CD4-positive, alpha-beta T cell treated with Interleukin-12 subunit alpha and Interleukin-12 subunit beta, for 1 hour (primary cell): Measurements from ENCODE around the gene AFAP1.

Source experiments
- DNase-seq: peaks from one replicate; pipeline ENCODE4 v3.0.0-alpha.2; 2020

AFAP1 gene

GRCh38 chr4:7887436-7887835 lies 52.2 kb downstream of the AFAP1 start:
- DNase-seq, result no peak

- no peak for DNase-seq
Measured at GRCh38 chr4:7886007-7886973, 53.4 kb downstream of the AFAP1 start.

GRCh38 chr4:7885216-7886006 lies 54.2 kb downstream of the AFAP1 start:
- DNase-seq, result no peak

- no peak for DNase-seq
Measured at GRCh38 chr4:7880683-7881082, 59.0 kb downstream of the AFAP1 start.

GRCh38 chr4:7879127-7879526 lies 60.5 kb downstream of the AFAP1 start:
- no peak for DNase-seq

GRCh38 chr4:7878323-7878722 lies 61.3 kb downstream of the AFAP1 start:
- DNase-seq, result no peak

GRCh38 chr4:7877176-7877575 lies 62.5 kb downstream of the AFAP1 start:
- no peak for DNase-seq

- peak; percentile 40 for DNase-seq
Measured at GRCh38 chr4:7876201-7876875, 63.3 kb downstream of the AFAP1 start.

GRCh38 chr4:7874838-7875237 lies 64.8 kb downstream of the AFAP1 start:
- DNase-seq, result no peak

GRCh38 chr4:7873881-7874280 lies 65.8 kb downstream of the AFAP1 start:
- DNase-seq, result no peak

GRCh38 chr4:7872264-7872771 lies 67.3 kb downstream of the AFAP1 start:
- DNase-seq, result no peak

- no peak for DNase-seq
Measured at GRCh38 chr4:7871356-7871755, 68.3 kb downstream of the AFAP1 start.

GRCh38 chr4:7868892-7869471 lies 70.7 kb downstream of the AFAP1 start:
- no peak for DNase-seq

GRCh38 chr4:7868436-7868775 lies 71.3 kb downstream of the AFAP1 start:
- no peak for DNase-seq

GRCh38 chr4:7867701-7868435 lies 71.8 kb downstream of the AFAP1 start:
- DNase-seq, result no peak

- DNase-seq, result no peak
Measured at GRCh38 chr4:7867191-7867590, 72.5 kb downstream of the AFAP1 start.

- DNase-seq, result no peak
Measured at GRCh38 chr4:7865533-7865932, 74.1 kb downstream of the AFAP1 start.

- no peak for DNase-seq
Measured at GRCh38 chr4:7864685-7865084, 75.0 kb downstream of the AFAP1 start.

GRCh38 chr4:7863911-7864681 lies 75.6 kb downstream of the AFAP1 start:
- DNase-seq, result peak; percentile 27

GRCh38 chr4:7862561-7863192 lies 77.0 kb downstream of the AFAP1 start:
- no peak for DNase-seq

- DNase-seq, result no peak
Measured at GRCh38 chr4:7861440-7861881, 78.2 kb downstream of the AFAP1 start.
